H1 (cell line): ENCODE results near the gene BGN. TPM values are rescaled to one million over a fixed set of nuclear protein-coding genes. Genes with fewer than 3 reads are reported as not detected.

Experiments
- CTCF ChIA-PET: fragments of 300-600 bp; sonication (Branson Sonifier 250); formaldehyde crosslinking; loops from one replicate; lab custom pipeline; 2021; ENCODE audit not compliant: partially characterized antibody; lab: Charles Lee
- POLR2A ChIA-PET: fragments of 300-600 bp; sonication (Branson Sonifier 250); formaldehyde crosslinking; loops from one replicate; lab custom pipeline; 2021; ENCODE audit warnings: inconsistent platforms; ENCODE audit not compliant: partially characterized antibody; lab: Charles Lee
- DNase-seq, 2 experiments: peaks; one replicate each; pipeline versions ENCODE4 v3.0.0 to v3.0.0-alpha.2; 2010 to 2022; ENCODE audit warnings: low spot score in 2 of 2, low read depth in 1 of 2, mixed read lengths in 1 of 2
- FAIRE-seq: peaks from 2 replicates; lab custom pipeline; 2011; peaks lifted over from hg19 to GRCh38; lab: Jason Lieb, UNC
- H2AFZ ChIP-seq: 2 replicates; pipeline ENCODE4 v1.8.1; 2012; ENCODE audit warnings: low read length, inconsistent platforms
- H2AK5ac ChIP-seq: 2 replicates; pipeline ENCODE4 v1.6.1; 2013; ENCODE audit warnings: low read depth, low read length
- H2BK120ac ChIP-seq: replicated peaks from 2 replicates; pipeline ENCODE3; 2013; ENCODE audit warnings: low read depth, low read length, inconsistent platforms
- H2BK12ac ChIP-seq: 2 replicates; pipeline ENCODE4 v1.6.1; 2013; ENCODE audit warnings: low read depth, low read length
- H2BK15ac ChIP-seq: 2 replicates; pipeline ENCODE4 v1.6.1; 2013; ENCODE audit warnings: low read length
- H2BK20ac ChIP-seq: 2 replicates; pipeline ENCODE4 v1.6.1; 2013; ENCODE audit warnings: low read length
- H2BK5ac ChIP-seq: 2 replicates; pipeline ENCODE4 v1.6.1; 2013; ENCODE audit warnings: low read depth, low read length
- H3K14ac ChIP-seq: 2 replicates; pipeline ENCODE4 v1.6.1; 2013; ENCODE audit warnings: inconsistent platforms; ENCODE audit not compliant: insufficient read length
- H3K18ac ChIP-seq: 2 replicates; pipeline ENCODE4 v1.6.1; 2013; ENCODE audit warnings: low read length; ENCODE audit errors: extremely low read depth
- H3K23ac ChIP-seq: 2 replicates; pipeline ENCODE4 v1.6.1; 2013; ENCODE audit warnings: inconsistent platforms; ENCODE audit not compliant: insufficient read length
- H3K23me2 ChIP-seq: 2 replicates; pipeline ENCODE4 v1.6.1; 2013; ENCODE audit warnings: low read depth, low read length
- H3K27ac ChIP-seq: 2 replicates; pipeline ENCODE4 v1.6.1; 2011; ENCODE audit warnings: low read depth, low read length, inconsistent platforms
- H3K27me3 ChIP-seq, 4 experiments: replicated peaks in 1 of 4; 1 replicate in 1 of 4; 2 replicates in 3 of 4; pipeline versions ENCODE4 v1.6.1 to v1.8.1; 2011 to 2013; ENCODE audit warnings: low read length in 3 of 4, mild to moderate bottlenecking in 3 of 4, inconsistent platforms in 2 of 4, mixed read lengths in 2 of 4, moderate library complexity in 1 of 4; ENCODE audit not compliant: control insufficient read depth in 3 of 4, insufficient read depth in 3 of 4; ENCODE audit errors: extremely low read depth in 1 of 4
- H3K36me3 ChIP-seq, 4 experiments: 2 replicates each; pipeline versions ENCODE4 v1.6.1 to v1.8.1; 2011 to 2013; ENCODE audit warnings: mild to moderate bottlenecking in 4 of 4, low read length in 3 of 4, moderate library complexity in 2 of 4, control low read depth in 1 of 4, inconsistent platforms in 1 of 4; ENCODE audit not compliant: insufficient read depth in 4 of 4, control insufficient read depth in 2 of 4
- H3K4ac ChIP-seq: replicated peaks from 2 replicates; pipeline ENCODE3; 2013; ENCODE audit warnings: low read length, low read depth, mixed read lengths, inconsistent platforms; ENCODE audit not compliant: insufficient read length
- H3K4me1 ChIP-seq, 4 experiments: replicated peaks in 1 of 4; 1 replicate in 1 of 4; 2 replicates in 3 of 4; pipeline versions ENCODE4 v1.6.1 to v1.8.1; 2011 to 2013; ENCODE audit warnings: low read length in 3 of 4, inconsistent platforms in 2 of 4, mixed read lengths in 1 of 4; ENCODE audit not compliant: insufficient read depth in 4 of 4, control insufficient read depth in 3 of 4
- H3K4me2 ChIP-seq, 2 experiments: 2 replicates each; pipeline versions ENCODE4 v1.6.1 to v1.8.1; 2011 to 2013; ENCODE audit warnings: low read depth in 2 of 2, low read length in 2 of 2, control low read depth in 1 of 2, inconsistent platforms in 1 of 2, mild to moderate bottlenecking in 1 of 2; ENCODE audit not compliant: insufficient read depth in 1 of 2
- H3K4me3 ChIP-seq, 4 experiments: fragments of 200-600, 300-600 bp in 1 of 4; sonication (generic), shearing (Covaris generic), sonication (Bioruptor Twin) in 1 of 4; 2 replicates each; pipeline versions ENCODE4 v1.5.1 to v1.8.1; 2011 to 2016; ENCODE audit warnings: low read length in 4 of 4, low read depth in 3 of 4, control low read depth in 2 of 4, inconsistent platforms in 2 of 4, mild to moderate bottlenecking in 2 of 4, mixed read lengths in 1 of 4, moderate library complexity in 1 of 4; ENCODE audit not compliant: insufficient read depth in 2 of 4; ENCODE audit errors: extremely low read depth in 1 of 4
- H3K56ac ChIP-seq: replicated peaks from 2 replicates; pipeline ENCODE3; 2013; ENCODE audit warnings: low read depth, mild to moderate bottlenecking, mixed read lengths, low read length, inconsistent platforms; ENCODE audit not compliant: insufficient read length
- H3K79me1 ChIP-seq: 2 replicates; pipeline ENCODE4 v1.6.1; 2013; ENCODE audit warnings: low read depth, low read length, control low read depth
- H3K79me2 ChIP-seq, 2 experiments: 2 replicates each; pipeline versions ENCODE4 v1.6.1 to v1.8.1; 2012 to 2013; ENCODE audit warnings: low read length in 2 of 2, mild to moderate bottlenecking in 2 of 2, inconsistent platforms in 1 of 2; ENCODE audit not compliant: insufficient read depth in 2 of 2, control insufficient read depth in 1 of 2
- H3K9ac ChIP-seq, 4 experiments: replicated peaks in 1 of 4; 1 replicate in 1 of 4; 2 replicates in 3 of 4; pipeline versions ENCODE4 v1.6.1 to v1.8.1; 2011 to 2013; ENCODE audit warnings: low read depth in 3 of 4, low read length in 3 of 4, control low read depth in 2 of 4, mild to moderate bottlenecking in 2 of 4, moderate library complexity in 2 of 4, inconsistent platforms in 1 of 4; ENCODE audit errors: extremely low read depth in 1 of 4
- H3K9me3 ChIP-seq, 2 experiments: 2 replicates each; pipeline versions ENCODE4 v1.6.1 to v1.8.1; 2012 to 2013; ENCODE audit warnings: mild to moderate bottlenecking in 2 of 2, moderate library complexity in 2 of 2, control low read depth in 1 of 2, inconsistent platforms in 1 of 2, low read depth in 1 of 2, low read length in 1 of 2, mixed read lengths in 1 of 2; ENCODE audit not compliant: insufficient read depth in 2 of 2
- H4K20me1 ChIP-seq, 2 experiments: replicated peaks in 1 of 2; 2 replicates each; pipeline versions ENCODE3 to v1.8.1; 2011 to 2013; ENCODE audit warnings: inconsistent platforms in 2 of 2, low read length in 2 of 2, mild to moderate bottlenecking in 1 of 2; ENCODE audit not compliant: insufficient read depth in 2 of 2, control insufficient read depth in 1 of 2
- H4K5ac ChIP-seq: 2 replicates; pipeline ENCODE4 v1.6.1; 2013; ENCODE audit warnings: low read length, low read depth, mixed read lengths, inconsistent platforms; ENCODE audit not compliant: insufficient read length
- H4K8ac ChIP-seq: 2 replicates; pipeline ENCODE4 v1.8.0; 2013; ENCODE audit warnings: mild to moderate bottlenecking, moderate library complexity, low read length, inconsistent platforms; ENCODE audit not compliant: insufficient read depth; ENCODE audit errors: extremely low read depth
- H4K91ac ChIP-seq: replicated peaks from 2 replicates; pipeline ENCODE3; 2013; ENCODE audit warnings: low read length, mixed read lengths, inconsistent platforms; ENCODE audit not compliant: insufficient read length
- CBX8 ChIP-seq: fragments of 300-800, 300-1000 bp; sonication (generic); IDR thresholded peaks from 2 replicates; pipeline ENCODE4 v1.7.1; 2016; ENCODE audit warnings: low read depth, low read length, borderline replicate concordance
- FOSL1 ChIP-seq: IDR thresholded peaks from 2 replicates; pipeline ENCODE4 v1.6.1; 2011; ENCODE audit warnings: mild to moderate bottlenecking, low read depth, low read length, moderate library complexity; ENCODE audit not compliant: insufficient read depth
- GABPA ChIP-seq: IDR thresholded peaks from 2 replicates; pipeline ENCODE4 v1.6.1; 2011; ENCODE audit warnings: mild to moderate bottlenecking, low read length, moderate library complexity, borderline replicate concordance; ENCODE audit not compliant: insufficient read depth
- NRF1 ChIP-seq: IDR thresholded peaks from 2 replicates; pipeline ENCODE4 v1.6.1; 2011; ENCODE audit warnings: mild to moderate bottlenecking, low read depth, low read length, improper control_type of control experiment
- POLR2A ChIP-seq, 2 experiments: IDR thresholded peaks; 1 replicate in 1 of 2; 2 replicates in 1 of 2; pipeline ENCODE4 v1.6.1; 2011; ENCODE audit warnings: low read depth in 2 of 2, low read length in 2 of 2, mild to moderate bottlenecking in 2 of 2; ENCODE audit errors: control extremely low read depth in 1 of 2
- POLR2AphosphoS5 ChIP-seq: IDR thresholded peaks from 2 replicates; pipeline ENCODE4 v1.6.1; 2011; ENCODE audit warnings: low read depth, low read length
- RFX5 ChIP-seq: IDR thresholded peaks from 2 replicates; pipeline ENCODE4 v1.6.1; 2011; ENCODE audit warnings: low read depth, low read length, improper control_type of control experiment, borderline replicate concordance
- SIN3A ChIP-seq, 2 experiments: IDR thresholded peaks in 1 of 2; conservative IDR thresholded peaks in 1 of 2; 2 replicates each; pipeline ENCODE4 v1.6.1; 2011 to 2012; ENCODE audit warnings: low read length in 2 of 2, improper control_type of control experiment in 1 of 2, low read depth in 1 of 2, mild to moderate bottlenecking in 1 of 2
- SIX5 ChIP-seq: IDR thresholded peaks from 2 replicates; pipeline ENCODE4 v1.6.1; 2011; ENCODE audit warnings: mild to moderate bottlenecking, low read depth, low read length
- SP2 ChIP-seq: IDR thresholded peaks from 2 replicates; pipeline ENCODE4 v1.6.1; 2012; ENCODE audit warnings: mild to moderate bottlenecking, low read length, inconsistent platforms
- SUZ12 ChIP-seq: fragments of 200-600 bp; sonication (generic); IDR thresholded peaks from 2 replicates; pipeline ENCODE4 v1.6.1; 2012; ENCODE audit warnings: mild to moderate bottlenecking, inconsistent platforms, low read length, moderate library complexity, mixed read lengths
- TAF1 ChIP-seq: IDR thresholded peaks from 2 replicates; pipeline ENCODE4 v1.6.1; 2011; ENCODE audit warnings: mild to moderate bottlenecking, low read depth, low read length
- TCF12 ChIP-seq: IDR thresholded peaks from 2 replicates; pipeline ENCODE4 v1.6.1; 2011; ENCODE audit warnings: low read depth, mild to moderate bottlenecking, low read length
- WGBS, 2 experiments: shearing (Covaris generic) in 1 of 2; methylation state at CpG; one replicate each; pipeline versions ENCODE4 v1.1.6 to v1.1.7; 2013 to 2015; ENCODE audit warnings: low lambda C conversion rate in 2 of 2, mixed read lengths in 2 of 2, inconsistent platforms in 1 of 2, low coverage in 1 of 2, missing lambda C conversion rate in 1 of 2; ENCODE audit not compliant: insufficient replicate concordance in 2 of 2, insufficient coverage in 1 of 2, insufficient read length in 1 of 2; ENCODE audit errors: extremely low coverage in 1 of 2, missing lambda C conversion rate in 1 of 2; 5-methylcytosine and 5-hydroxymethylcytosine counted together
- polyA plus RNA-seq, 7 experiments: library from polyadenylated mRNA; depleted of rRNA in 3 of 7; stranded (reverse) in 5 of 7; unstranded in 2 of 7; fragments of >200 nt in 5 of 7; fragments of 200-250 nt in 2 of 7; gene quantifications; 1 replicate in 5 of 7; 2 replicates in 1 of 7; 4 replicates in 1 of 7; pipeline versions ENCODE4 v1.2.1 to v1.2.3, GENCODE V29; 2011 to 2013; ENCODE audit warnings: missing spikeins in 2 of 7, mixed read lengths in 2 of 7
- total RNA-seq: library from RNA; stranded (reverse); fragmentation: NEBNext Ultra II Directional; extraction: Animal tissue kit (Norgen Biotek cat#: 25700); gene quantifications from 2 replicates; pipeline ENCODE4 v1.2.1, GENCODE V29; 2021
- TF ChIP-seq, protein P1 (sequence below): IDR thresholded peaks from 2 replicates; pipeline ENCODE4 v1.6.1; 2011; ENCODE audit warnings: low read depth, mild to moderate bottlenecking, low read length; ENCODE audit not compliant: insufficient read depth

The BGN gene
- total and polyA plus RNA-seq, 2 of the 8 experiments (the other 6 are each of a cell fraction or from before 2014, with no cell fraction given), result 1.8 to 2.4 TPM

DNA sequence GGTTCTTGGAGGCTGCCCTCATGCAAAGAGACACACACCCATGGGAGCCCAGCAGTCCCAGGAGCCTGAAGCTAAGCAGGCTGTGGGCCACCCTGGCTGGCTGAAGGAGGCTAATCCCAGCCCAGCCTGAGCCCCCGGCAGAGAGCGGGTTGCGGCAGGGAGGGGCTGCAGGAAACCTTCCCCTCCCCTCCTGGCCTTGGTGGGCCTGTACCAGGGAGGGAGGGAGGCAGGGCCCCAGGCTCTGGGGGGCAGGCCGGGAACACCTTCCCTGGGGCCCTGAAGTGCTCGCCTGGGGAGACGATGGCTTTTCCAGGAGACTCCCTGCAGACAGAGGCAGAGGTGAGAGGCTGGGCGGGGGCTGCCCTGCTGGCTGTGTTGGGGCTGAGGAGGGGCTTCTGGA is 3.7 kb downstream of the BGN start:
- H2BK20ac ChIP-seq, result no peak overlapping the region
- no peak overlapping the region for H4K8ac ChIP-seq
- peaks cover 0 to 4% of the 10 kb centered on the region in 2 experiments for H4K20me1 ChIP-seq
- no peak overlapping the region for H3K18ac ChIP-seq
- no peak for DNase-seq
- no peak overlapping the region for H3K4me3 ChIP-seq
- H3K23ac ChIP-seq, result no peak overlapping the region
- no peak overlapping the region for H3K56ac ChIP-seq
- H2BK12ac ChIP-seq, result no peak overlapping the region
- H2AFZ ChIP-seq, result no peak overlapping the region
- H4K5ac ChIP-seq, result no peak overlapping the region
- no peak overlapping the region for H3K27ac ChIP-seq
- CTCF ChIA-PET, result interaction anchor here (1.3 to 1.9 kb wide), 3 partner anchors 9 to 37 kb away, joined by 4 to 7 read pairs (median 7); partner anchors contain the start of gene HAUS7
- POLR2A ChIA-PET, result interaction anchor here (0.7 kb wide), 1 partner anchor 22 kb away, joined by 3 read pairs; no protein-coding TSS in a partner anchor
- H2AK5ac ChIP-seq, result no peak overlapping the region
- H3K14ac ChIP-seq, result no peak overlapping the region
- peaks cover 2% of the 10 kb centered on the region; the same call in 1 of the 2 replicates for H3K23me2 ChIP-seq
- H3K36me3 ChIP-seq, result no peaks in the 10 kb centered on the region
- no peak overlapping the region for H2BK5ac ChIP-seq
- H3K4me2 ChIP-seq, result no peak overlapping the region
- H3K27me3 ChIP-seq, result peaks cover 0 to 2% (median 0%) of the 10 kb centered on the region in 4 experiments; a peak in 4 of 7 replicates
- peaks cover 0 to 10% (median 0%) of the 10 kb centered on the region in 4 experiments; a peak in 2 of 7 replicates for H3K4me1 ChIP-seq
- H3K9me3 ChIP-seq, result no peaks in the 10 kb centered on the region
- no peaks in the 10 kb centered on the region for H3K79me2 ChIP-seq
- no peak for FAIRE-seq
- WGBS, 2 experiments, result no CpG with 5 or more reads among the region's 7 CpGs
- no peak overlapping the region for H3K4ac ChIP-seq
- no peak overlapping the region for H2BK15ac ChIP-seq
- no peak overlapping the region for H3K9ac ChIP-seq
- H2BK120ac ChIP-seq, result no peak overlapping the region
- H4K91ac ChIP-seq, result no peak overlapping the region
- no peaks in the 10 kb centered on the region for H3K79me1 ChIP-seq
- no peak for TF ChIP-seq TCF12
- TF ChIP-seq POLR2AphosphoS5, result no peak
- no peak for TF ChIP-seq SUZ12
- no peak for TF ChIP-seq CBX8
- TF ChIP-seq POLR2A (IDR thresholded peaks at IDR 0.05; ENCODE audit: control extremely low read depth in 1 of 2, low read depth in 2 of 2, low read length in 2 of 2), result no peak
- no peak for TF ChIP-seq SP2
- TF ChIP-seq GABPA, result no peak
- TF ChIP-seq SIX5, result no peak
- no peak for TF ChIP-seq NRF1
- no peak for TF ChIP-seq TAF1
- TF ChIP-seq, protein P1, sequence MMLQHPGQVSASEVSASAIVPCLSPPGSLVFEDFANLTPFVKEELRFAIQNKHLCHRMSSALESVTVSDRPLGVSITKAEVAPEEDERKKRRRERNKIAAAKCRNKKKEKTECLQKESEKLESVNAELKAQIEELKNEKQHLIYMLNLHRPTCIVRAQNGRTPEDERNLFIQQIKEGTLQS, result no peak
- TF ChIP-seq SIN3A (conservative IDR thresholded peaks at IDR 0.05 in 1 of 2, IDR thresholded peaks at IDR 0.05 in 1 of 2; ENCODE audit: low read depth in 1 of 2, low read length in 2 of 2), result no peak
- no peak for TF ChIP-seq FOSL1
- TF ChIP-seq RFX5, result no peak
